WI38 (cell line): ENCODE results near the gene VPS25.

Source experiments
- H3K4me3 ChIP-seq: 2 replicates; pipeline ENCODE4 v1.5.1; 2011; ENCODE audit warnings: low read depth, mild to moderate bottlenecking, control low read depth, low read length
- TF ChIP-seq, protein P1 (sequence below): IDR thresholded peaks from 2 replicates; pipeline ENCODE4 v1.5.1; 2012; ENCODE audit warnings: low read depth, mild to moderate bottlenecking, control low read depth, low read length

The VPS25 gene

GRCh38 chr17:42814633-42815399 lies 41.6 kb downstream of the VPS25 start:
- no peak overlapping the region for H3K4me3 ChIP-seq
- TF ChIP-seq, protein P1, sequence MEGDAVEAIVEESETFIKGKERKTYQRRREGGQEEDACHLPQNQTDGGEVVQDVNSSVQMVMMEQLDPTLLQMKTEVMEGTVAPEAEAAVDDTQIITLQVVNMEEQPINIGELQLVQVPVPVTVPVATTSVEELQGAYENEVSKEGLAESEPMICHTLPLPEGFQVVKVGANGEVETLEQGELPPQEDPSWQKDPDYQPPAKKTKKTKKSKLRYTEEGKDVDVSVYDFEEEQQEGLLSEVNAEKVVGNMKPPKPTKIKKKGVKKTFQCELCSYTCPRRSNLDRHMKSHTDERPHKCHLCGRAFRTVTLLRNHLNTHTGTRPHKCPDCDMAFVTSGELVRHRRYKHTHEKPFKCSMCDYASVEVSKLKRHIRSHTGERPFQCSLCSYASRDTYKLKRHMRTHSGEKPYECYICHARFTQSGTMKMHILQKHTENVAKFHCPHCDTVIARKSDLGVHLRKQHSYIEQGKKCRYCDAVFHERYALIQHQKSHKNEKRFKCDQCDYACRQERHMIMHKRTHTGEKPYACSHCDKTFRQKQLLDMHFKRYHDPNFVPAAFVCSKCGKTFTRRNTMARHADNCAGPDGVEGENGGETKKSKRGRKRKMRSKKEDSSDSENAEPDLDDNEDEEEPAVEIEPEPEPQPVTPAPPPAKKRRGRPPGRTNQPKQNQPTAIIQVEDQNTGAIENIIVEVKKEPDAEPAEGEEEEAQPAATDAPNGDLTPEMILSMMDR = no peak

- TF ChIP-seq, protein P1 = no peak
- no peak overlapping the region for H3K4me3 ChIP-seq
These were observed 44.6 kb downstream of the VPS25 start for GRCh38 chr17:42817866-42818265.

DNA sequence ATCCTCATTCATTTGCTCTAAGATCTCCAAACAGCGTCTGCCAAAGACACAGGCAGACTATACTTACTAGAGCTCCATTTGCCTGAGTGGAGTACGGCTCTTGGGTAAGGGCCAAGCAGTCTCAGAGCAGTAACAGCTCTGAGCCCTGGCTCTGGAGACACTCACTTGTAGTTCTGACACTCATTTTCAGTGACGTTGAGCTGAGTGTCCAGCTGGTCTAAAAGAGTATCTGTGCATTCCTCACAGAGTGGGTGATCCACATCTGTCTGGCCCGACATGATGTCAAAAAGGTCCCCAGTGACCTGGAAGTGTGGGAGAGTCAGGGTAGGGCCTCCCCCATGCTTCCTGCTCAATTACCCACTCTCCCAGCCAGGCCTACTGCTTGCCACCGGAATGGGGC lies 45.1 kb downstream of the VPS25 start:
- TF ChIP-seq, protein P1 = no peak

GRCh38 chr17:42819939-42820535 lies 46.8 kb downstream of the VPS25 start:
- TF ChIP-seq, protein P1 = peak; percentile 78
- no peak overlapping the region for H3K4me3 ChIP-seq

More for the DNA sequence above, 45.1 kb downstream of the VPS25 start:
- no peak overlapping the region for H3K4me3 ChIP-seq

DNA sequence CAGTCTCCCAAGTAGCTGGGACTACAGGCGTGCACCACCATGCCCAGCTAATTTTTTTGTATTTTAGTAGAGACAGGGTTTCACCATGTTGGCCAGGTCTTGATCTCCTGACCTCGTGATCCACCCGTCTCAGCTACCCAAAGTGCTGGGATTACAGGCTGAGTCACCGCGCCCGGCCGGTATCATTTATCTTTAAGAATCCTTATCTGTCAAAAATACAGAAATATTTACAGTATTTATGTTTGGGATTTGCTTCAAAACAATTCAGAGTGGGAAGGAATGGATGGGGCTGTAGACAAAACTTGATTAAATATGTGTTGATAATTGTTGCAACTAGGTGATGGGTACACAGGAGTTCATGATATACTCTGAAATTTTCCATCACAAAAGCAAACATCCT lies 47.9 kb downstream of the VPS25 start:
- TF ChIP-seq, protein P1 = no peak
- no peak overlapping the region for H3K4me3 ChIP-seq

- TF ChIP-seq, protein P1 = no peak
- no peak overlapping the region for H3K4me3 ChIP-seq
These were observed 54.2 kb downstream of the VPS25 start for GRCh38 chr17:42827472-42827871.
